ENCODE data around the gene ANO2.

The ANO2 gene

GRCh38 chr12:5705791-5706190, 239.3 kb downstream of the ANO2 start:
- TF ChIP-seq FOXP2 (optimal IDR thresholded peaks at IDR 0.05; ENCODE audit: borderline replicate concordance, extremely low read depth, extremely low read length, insufficient read depth) (no peak), POLR2AphosphoS5 (IDR thresholded peaks at IDR 0.05; ENCODE audit: low read depth, low read length) (no peak), SIN3A (IDR thresholded peaks at IDR 0.05; ENCODE audit: borderline replicate concordance, insufficient read depth, low read length) (no peak), TAF1 (IDR thresholded peaks at IDR 0.05; ENCODE audit: borderline replicate concordance, insufficient read depth, low read length) (no peak), REST (IDR thresholded peaks at IDR 0.05; ENCODE audit: insufficient read depth in 1 of 2, low read depth in 2 of 2, low read length in 2 of 2) (no peak)

GRCh38 chr12:5694759-5695409, 250.2 kb downstream of the ANO2 start:
- TF ChIP-seq TAF1 (IDR thresholded peaks at IDR 0.05; ENCODE audit: borderline replicate concordance, insufficient read depth, low read length) (no peak), SIN3A (IDR thresholded peaks at IDR 0.05; ENCODE audit: borderline replicate concordance, insufficient read depth, low read length) (no peak), FOXP2 (optimal IDR thresholded peaks at IDR 0.05; ENCODE audit: borderline replicate concordance, extremely low read depth, extremely low read length, insufficient read depth) (no peak), REST (IDR thresholded peaks at IDR 0.05; ENCODE audit: insufficient read depth in 1 of 2, low read depth in 2 of 2, low read length in 2 of 2) (no peak), POLR2AphosphoS5 (IDR thresholded peaks at IDR 0.05; ENCODE audit: low read depth, low read length) (no peak)

- TF ChIP-seq FOXP2 (optimal IDR thresholded peaks at IDR 0.05; ENCODE audit: borderline replicate concordance, extremely low read depth, extremely low read length, insufficient read depth) (no peak), TAF1 (IDR thresholded peaks at IDR 0.05; ENCODE audit: borderline replicate concordance, insufficient read depth, low read length) (no peak), SIN3A (IDR thresholded peaks at IDR 0.05; ENCODE audit: borderline replicate concordance, insufficient read depth, low read length) (no peak), POLR2AphosphoS5 (IDR thresholded peaks at IDR 0.05; ENCODE audit: low read depth, low read length) (no peak), REST (IDR thresholded peaks at IDR 0.05; ENCODE audit: insufficient read depth in 1 of 2, low read depth in 2 of 2, low read length in 2 of 2) (no peak)
Observed at GRCh38 chr12:5692850-5693249, 252.2 kb downstream of the ANO2 start.

GRCh38 chr12:5691943-5692342, 253.1 kb downstream of the ANO2 start:
- no peak for TF ChIP-seq REST (IDR thresholded peaks at IDR 0.05; ENCODE audit: insufficient read depth in 1 of 2, low read depth in 2 of 2, low read length in 2 of 2)
- TF ChIP-seq POLR2AphosphoS5 (IDR thresholded peaks at IDR 0.05; ENCODE audit: low read depth, low read length), result no peak
- TF ChIP-seq FOXP2 (optimal IDR thresholded peaks at IDR 0.05; ENCODE audit: borderline replicate concordance, extremely low read depth, extremely low read length, insufficient read depth), result no peak
- no peak for TF ChIP-seq SIN3A (IDR thresholded peaks at IDR 0.05; ENCODE audit: borderline replicate concordance, insufficient read depth, low read length)
- TF ChIP-seq TAF1 (IDR thresholded peaks at IDR 0.05; ENCODE audit: borderline replicate concordance, insufficient read depth, low read length), result no peak
